Body of pancreas (tissue), 4 donors: Measurements from ENCODE around the gene SVEP1.

Source experiments
- POLR2A ChIP-seq, 3 donors: fragments of 450-650 bp; IDR thresholded peaks; one replicate each; pipeline ENCODE4 v1.6.1; 2016; ENCODE audit warnings: antibody characterized with exemption in 3 of 3, mild to moderate bottlenecking in 2 of 3
- TF ChIP-seq, protein P1 (sequence below), 7 experiments: fragments of 450-650 bp in 4 of 7; fragments of 200-600 bp in 3 of 7; sonication (generic) in 3 of 7; IDR thresholded peaks; one replicate each; pipeline ENCODE4 v1.5.1; 2016 to 2019; ENCODE audit warnings: antibody characterized with exemption in 7 of 7

DNA sequence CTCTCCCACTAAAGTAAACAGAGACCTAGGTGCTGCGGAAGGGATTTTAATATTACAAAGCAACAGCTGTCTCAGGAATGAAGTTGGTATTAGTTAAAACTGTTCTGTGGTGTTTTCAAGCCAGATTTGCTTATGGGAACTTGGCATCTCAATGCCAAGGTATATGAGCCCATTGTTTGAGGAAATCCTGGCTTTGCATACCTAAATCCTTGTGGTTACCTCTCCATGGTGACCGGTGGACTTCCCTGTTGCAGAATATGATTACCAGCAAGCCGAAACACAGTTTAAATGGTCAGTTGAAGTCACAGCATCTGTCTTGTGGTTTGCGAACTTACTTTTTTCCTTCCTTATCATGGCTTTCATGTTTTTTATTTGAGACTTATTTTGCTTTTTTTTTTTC is 179.6 kb downstream of the SVEP1 start:
- TF ChIP-seq, protein P1, sequence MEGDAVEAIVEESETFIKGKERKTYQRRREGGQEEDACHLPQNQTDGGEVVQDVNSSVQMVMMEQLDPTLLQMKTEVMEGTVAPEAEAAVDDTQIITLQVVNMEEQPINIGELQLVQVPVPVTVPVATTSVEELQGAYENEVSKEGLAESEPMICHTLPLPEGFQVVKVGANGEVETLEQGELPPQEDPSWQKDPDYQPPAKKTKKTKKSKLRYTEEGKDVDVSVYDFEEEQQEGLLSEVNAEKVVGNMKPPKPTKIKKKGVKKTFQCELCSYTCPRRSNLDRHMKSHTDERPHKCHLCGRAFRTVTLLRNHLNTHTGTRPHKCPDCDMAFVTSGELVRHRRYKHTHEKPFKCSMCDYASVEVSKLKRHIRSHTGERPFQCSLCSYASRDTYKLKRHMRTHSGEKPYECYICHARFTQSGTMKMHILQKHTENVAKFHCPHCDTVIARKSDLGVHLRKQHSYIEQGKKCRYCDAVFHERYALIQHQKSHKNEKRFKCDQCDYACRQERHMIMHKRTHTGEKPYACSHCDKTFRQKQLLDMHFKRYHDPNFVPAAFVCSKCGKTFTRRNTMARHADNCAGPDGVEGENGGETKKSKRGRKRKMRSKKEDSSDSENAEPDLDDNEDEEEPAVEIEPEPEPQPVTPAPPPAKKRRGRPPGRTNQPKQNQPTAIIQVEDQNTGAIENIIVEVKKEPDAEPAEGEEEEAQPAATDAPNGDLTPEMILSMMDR (IDR thresholded peaks at IDR 0.05): no peak
- TF ChIP-seq POLR2A (IDR thresholded peaks at IDR 0.05): no peak
